HG03196 (cell line): Measurements from ENCODE around the gene TGFB1I1.

Source experiments
- ATAC-seq: cut with Tn5 transposase; IDR thresholded peaks from one replicate; pipeline ENCODE4 v1.9.1; 2021; ENCODE audit not compliant: unreplicated experiment

TGFB1I1 gene

GRCh38 chr16:31451681-31452351 is 20.1 kb upstream of the TGFB1I1 start:
- no peak for ATAC-seq

- no peak for ATAC-seq
Measured at GRCh38 chr16:31452631-31453106, 19.3 kb upstream of the TGFB1I1 start.

- ATAC-seq, result no peak
Measured at GRCh38 chr16:31453255-31454204, 18.4 kb upstream of the TGFB1I1 start.

GRCh38 chr16:31455601-31456314 is 16.2 kb upstream of the TGFB1I1 start:
- no peak for ATAC-seq

GRCh38 chr16:31456988-31457360 is 15.0 kb upstream of the TGFB1I1 start:
- ATAC-seq, result no peak

- ATAC-seq, result peak; percentile 13
Measured at GRCh38 chr16:31458073-31458843, 13.7 kb upstream of the TGFB1I1 start.

- peak; percentile 75 for ATAC-seq
Measured at GRCh38 chr16:31458844-31459686, 12.9 kb upstream of the TGFB1I1 start, which contains the start of gene ARMC5. Gene ARMC5, plus strand, starts transcription at chr16:31459501. Its CDS starts 24 bp downstream, at chr16:31459525.

- peak; percentile 70 for ATAC-seq
Measured at GRCh38 chr16:31459687-31460581, 12.0 kb upstream of the TGFB1I1 start.

- ATAC-seq, result no peak
Measured at GRCh38 chr16:31460582-31461002, 11.4 kb upstream of the TGFB1I1 start.

- ATAC-seq, result no peak
Measured at GRCh38 chr16:31461201-31461920, 10.6 kb upstream of the TGFB1I1 start.

GRCh38 chr16:31461921-31462804 is 9.8 kb upstream of the TGFB1I1 start:
- no peak for ATAC-seq

GRCh38 chr16:31464348-31464769 is 7.6 kb upstream of the TGFB1I1 start:
- no peak for ATAC-seq

GRCh38 chr16:31464781-31465260 is 7.1 kb upstream of the TGFB1I1 start:
- ATAC-seq, result no peak

GRCh38 chr16:31465788-31466370 is 6.1 kb upstream of the TGFB1I1 start:
- ATAC-seq, result no peak

- ATAC-seq, result no peak
Measured at GRCh38 chr16:31466381-31466841, 5.5 kb upstream of the TGFB1I1 start.

- ATAC-seq, result peak; percentile 63
Measured at GRCh38 chr16:31467151-31467773, 4.7 kb upstream of the TGFB1I1 start.
